Gastrocnemius medialis (tissue), 4 donors: ENCODE results near the gene TAF11.

Experiments
- CTCF ChIP-seq, 5 experiments: fragments of 450-650 bp in 3 of 5; fragments of 200-600 bp in 2 of 5; sonication (generic) in 2 of 5; IDR thresholded peaks in 4 of 5; conservative IDR thresholded peaks in 1 of 5; 1 replicate in 4 of 5; 2 replicates in 1 of 5; pipeline ENCODE4 v1.5.1; 2016 to 2019; ENCODE audit warnings: antibody characterized with exemption in 5 of 5, mild to moderate bottlenecking in 3 of 5, moderate library complexity in 3 of 5
- POLR2A ChIP-seq, 2 donors: fragments of 450-650 bp; IDR thresholded peaks; one replicate each; pipeline ENCODE4 v1.6.1; 2017; ENCODE audit warnings: antibody characterized with exemption in 2 of 2, mild to moderate bottlenecking in 2 of 2, moderate library complexity in 2 of 2

DNA sequence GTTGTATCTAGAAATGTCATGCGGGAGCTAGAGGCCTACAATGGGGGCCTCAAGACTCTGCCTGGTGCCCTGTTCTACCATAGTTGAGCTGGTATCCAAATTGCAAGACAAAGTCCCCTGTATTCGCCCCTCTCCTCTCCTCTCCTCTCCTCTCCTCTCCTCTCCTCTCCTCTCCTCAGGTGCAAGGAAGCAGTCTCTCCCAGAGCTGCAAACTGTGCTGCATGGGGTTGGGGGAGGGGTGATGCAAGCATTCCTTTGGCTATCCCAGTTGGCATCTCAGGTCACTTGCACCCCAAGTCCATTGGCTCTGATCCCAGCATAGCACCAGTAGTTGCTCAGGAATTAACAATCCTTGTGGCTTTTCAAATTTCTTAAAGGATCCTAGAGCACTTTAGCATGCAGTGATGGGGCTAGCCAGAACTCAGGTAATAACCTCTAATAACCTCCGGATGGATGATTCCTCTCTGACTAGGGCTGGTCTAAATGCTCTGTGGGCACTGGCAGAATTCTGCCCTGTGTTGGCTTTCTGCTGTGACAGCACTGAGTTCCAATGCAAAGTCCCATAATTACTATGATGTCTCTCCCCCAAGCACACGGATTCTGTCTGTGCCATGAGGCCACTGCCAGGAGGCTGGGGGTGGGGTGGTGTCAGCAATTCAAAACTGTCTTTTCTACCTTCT lies 35.3 kb downstream of the TAF11 start:
- TF ChIP-seq CTCF (IDR thresholded peaks at IDR 0.05 in 4 of 5, conservative IDR thresholded peaks at IDR 0.05 in 1 of 5) (no peak), POLR2A (IDR thresholded peaks at IDR 0.05) (no peak)
